CD4-positive, alpha-beta T cell treated with Interleukin-2 at 100 ng/mL for 4 hours (primary cell): ENCODE data around the gene ARHGAP23.
"Not testable (repeated sequence)": the region's sequence is repeated elsewhere in the genome, so short reads cannot be mapped to it uniquely, and the experiment has no call there.

ENCODE experiments used
- DNase-seq: peaks from one replicate; pipeline ENCODE4 v3.0.0-alpha.2; 2020; ENCODE audit warnings: low spot score

Gene ARHGAP23

GRCh38 chr17:38421171-38421841, 7.0 kb upstream of the ARHGAP23 start:
- no peak for DNase-seq

GRCh38 chr17:38421871-38422827, 6.1 kb upstream of the ARHGAP23 start:
- DNase-seq: no peak

GRCh38 chr17:38424297-38424972, 3.8 kb upstream of the ARHGAP23 start:
- DNase-seq: no peak

- no peak for DNase-seq
Observed at GRCh38 chr17:38425031-38425430, 3.2 kb upstream of the ARHGAP23 start.

- no peak for DNase-seq
Observed at GRCh38 chr17:38425744-38426143, 2.5 kb upstream of the ARHGAP23 start.

- DNase-seq: no peak
Observed at GRCh38 chr17:38426441-38426840, 1.8 kb upstream of the ARHGAP23 start.

- DNase-seq: no peak
Observed at GRCh38 chr17:38427160-38427949, 909 bp upstream of the ARHGAP23 start.

- DNase-seq: no peak
Observed at GRCh38 chr17:38428643-38429371, 543 bp downstream of the ARHGAP23 start.

GRCh38 chr17:38429476-38430100, 1.3 kb downstream of the ARHGAP23 start:
- DNase-seq: no peak

- DNase-seq: no peak
Observed at GRCh38 chr17:38430316-38430715, 2.1 kb downstream of the ARHGAP23 start.

- no peak for DNase-seq
Observed at GRCh38 chr17:38430822-38431221, 2.6 kb downstream of the ARHGAP23 start.

GRCh38 chr17:38431346-38432145, 3.3 kb downstream of the ARHGAP23 start:
- no peak for DNase-seq

- DNase-seq: no peak
Observed at GRCh38 chr17:38434178-38434665, 6.0 kb downstream of the ARHGAP23 start.

- no peak for DNase-seq
Observed at GRCh38 chr17:38435795-38436194, 7.5 kb downstream of the ARHGAP23 start.

GRCh38 chr17:38436386-38436785, 8.1 kb downstream of the ARHGAP23 start:
- no peak for DNase-seq

GRCh38 chr17:38437313-38437712, 9.0 kb downstream of the ARHGAP23 start:
- not testable (repeated sequence) for DNase-seq

GRCh38 chr17:38439436-38439835, 11.2 kb downstream of the ARHGAP23 start:
- DNase-seq: no peak

- no peak for DNase-seq
Observed at GRCh38 chr17:38440614-38441397, 12.5 kb downstream of the ARHGAP23 start.
